DOHH2 (cell line): ENCODE data around the gene TNXB.

Experiments
- H3F3A ChIP-seq: fragments of 200-600 bp; sonication (generic), shearing (Covaris generic); 2 replicates; pipeline ENCODE4 v1.6.0; 2016; ENCODE audit warnings: antibody characterized with exemption, mild to moderate bottlenecking; ENCODE audit not compliant: control insufficient read depth, insufficient read depth
- H3K27ac ChIP-seq: fragments of 200-600 bp; sonication (generic); 2 replicates; pipeline ENCODE4 v1.5.1; 2014; ENCODE audit warnings: low read depth, mild to moderate bottlenecking, low read length, moderate library complexity
- H3K27me3 ChIP-seq: fragments of 200-600 bp; sonication (generic); 2 replicates; pipeline ENCODE4 v1.6.1; 2014; ENCODE audit warnings: mild to moderate bottlenecking, low read length, mixed read lengths; ENCODE audit not compliant: control insufficient read depth
- H3K36me3 ChIP-seq: fragments of 200-600 bp; sonication (generic); 2 replicates; pipeline ENCODE4 v1.6.1; 2014; ENCODE audit warnings: mild to moderate bottlenecking, low read length, moderate library complexity, mixed read lengths; ENCODE audit not compliant: control insufficient read depth
- H3K4me1 ChIP-seq: fragments of 200-600 bp; sonication (generic); 2 replicates; pipeline ENCODE4 v1.6.1; 2014; ENCODE audit warnings: mild to moderate bottlenecking, low read length, mixed read lengths; ENCODE audit not compliant: control insufficient read depth
- H3K4me2 ChIP-seq: fragments of 200-600 bp; sonication (generic); 2 replicates; pipeline ENCODE4 v1.6.0; 2014; ENCODE audit warnings: mild to moderate bottlenecking, low read length, moderate library complexity
- H3K4me3 ChIP-seq: fragments of 200-600 bp; sonication (generic); 2 replicates; pipeline ENCODE4 v1.5.1; 2014; ENCODE audit warnings: mild to moderate bottlenecking, low read length, mixed read lengths
- H3K79me2 ChIP-seq: fragments of 200-600 bp; sonication (generic); 2 replicates; pipeline ENCODE4 v1.6.1; 2014; ENCODE audit warnings: mild to moderate bottlenecking, low read length, mixed read lengths; ENCODE audit not compliant: control insufficient read depth
- H3K9me2 ChIP-seq: fragments of 200-600 bp; sonication (generic); replicated peaks from 2 replicates; pipeline ENCODE4 v1.6.1; 2014; ENCODE audit warnings: mild to moderate bottlenecking, low read length, mixed read lengths; ENCODE audit not compliant: control insufficient read depth
- H3K9me3 ChIP-seq: fragments of 200-600 bp; sonication (generic); 2 replicates; pipeline ENCODE4 v1.6.1; 2014; ENCODE audit warnings: antibody characterized with exemption, low read length, mixed read lengths; ENCODE audit not compliant: control insufficient read depth, insufficient read depth
- H4K20me1 ChIP-seq: fragments of 200-600 bp; sonication (generic); 2 replicates; pipeline ENCODE4 v1.6.0; 2014; ENCODE audit warnings: low read depth, mild to moderate bottlenecking, antibody characterized with exemption, low read length, moderate library complexity; ENCODE audit not compliant: control insufficient read depth, insufficient read depth
- CTCF ChIP-seq: fragments of 200-600 bp; sonication (generic); IDR thresholded peaks from one replicate; pipeline ENCODE4 v1.5.1; 2014; ENCODE audit warnings: antibody characterized with exemption, mild to moderate bottlenecking, low read depth, low read length; ENCODE audit not compliant: poor library complexity, severe bottlenecking
- EZH2phosphoT487 ChIP-seq: fragments of 200-600 bp; sonication (generic); IDR thresholded peaks from 2 replicates; pipeline ENCODE4 v1.6.1; 2017; ENCODE audit warnings: borderline replicate concordance, mild to moderate bottlenecking, antibody characterized with exemption, low read length, moderate library complexity, mixed read lengths

TNXB gene

DNA sequence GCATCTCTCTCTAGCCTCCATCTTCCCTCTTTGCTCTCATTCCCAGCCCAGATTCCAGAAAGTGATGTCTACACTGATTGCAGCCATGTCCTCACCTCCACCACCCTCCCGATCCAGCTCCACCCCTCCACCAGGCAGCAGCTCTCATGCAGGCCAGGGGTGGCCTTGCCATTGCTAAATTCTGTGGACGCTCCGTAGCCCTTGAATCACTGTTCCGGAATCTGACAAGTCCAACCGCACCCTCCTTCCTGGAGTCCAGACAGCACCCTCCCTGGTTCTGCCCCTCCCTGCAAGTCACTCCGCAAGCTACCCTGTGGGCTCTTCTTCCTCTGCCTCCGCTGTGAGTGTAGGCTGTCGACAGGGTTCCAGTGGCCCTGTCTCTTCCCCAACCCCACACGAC is 26.2 kb downstream of the TNXB start:
- H3K4me2 ChIP-seq: no peak overlapping the region
- H3K9me3 ChIP-seq: no peaks in the 10 kb centered on the region
- TF ChIP-seq CTCF (no peak), EZH2phosphoT487 (no peak)
- H3K4me3 ChIP-seq: no peak overlapping the region
- no peaks in the 10 kb centered on the region for H3K79me2 ChIP-seq
- H3F3A ChIP-seq: no peaks in the 10 kb centered on the region
- H3K27ac ChIP-seq: no peak overlapping the region
- no peaks in the 10 kb centered on the region for H3K9me2 ChIP-seq
- no peaks in the 10 kb centered on the region for H4K20me1 ChIP-seq
- no peaks in the 10 kb centered on the region for H3K4me1 ChIP-seq
- no peaks in the 10 kb centered on the region for H3K36me3 ChIP-seq
- H3K27me3 ChIP-seq: no peaks in the 10 kb centered on the region

GRCh38 chr6:32082478-32082877 is 26.7 kb downstream of the TNXB start:
- no peak overlapping the region for H3K4me2 ChIP-seq
- no peaks in the 10 kb centered on the region for H3K4me1 ChIP-seq
- no peaks in the 10 kb centered on the region for H3K9me2 ChIP-seq
- H3F3A ChIP-seq: no peaks in the 10 kb centered on the region
- H3K4me3 ChIP-seq: no peak overlapping the region
- H3K36me3 ChIP-seq: no peaks in the 10 kb centered on the region
- H3K9me3 ChIP-seq: no peaks in the 10 kb centered on the region
- no peaks in the 10 kb centered on the region for H4K20me1 ChIP-seq
- TF ChIP-seq CTCF (no peak), EZH2phosphoT487 (no peak)
- no peak overlapping the region for H3K27ac ChIP-seq
- no peaks in the 10 kb centered on the region for H3K79me2 ChIP-seq
- H3K27me3 ChIP-seq: no peaks in the 10 kb centered on the region

GRCh38 chr6:32081168-32081990 is 27.8 kb downstream of the TNXB start:
- no peak overlapping the region for H3K27ac ChIP-seq
- H3K9me3 ChIP-seq: no peaks in the 10 kb centered on the region
- no peaks in the 10 kb centered on the region for H3K9me2 ChIP-seq
- H3F3A ChIP-seq: no peaks in the 10 kb centered on the region
- no peak for TF ChIP-seq CTCF
- TF ChIP-seq EZH2phosphoT487: no peak
- no peak overlapping the region for H3K4me3 ChIP-seq
- H3K36me3 ChIP-seq: no peaks in the 10 kb centered on the region
- H3K4me1 ChIP-seq: no peaks in the 10 kb centered on the region
- H3K27me3 ChIP-seq: no peaks in the 10 kb centered on the region
- no peaks in the 10 kb centered on the region for H3K79me2 ChIP-seq
- no peak overlapping the region for H3K4me2 ChIP-seq
- H4K20me1 ChIP-seq: no peaks in the 10 kb centered on the region
